ENCODE measurements around the gene MYO1E.

The MYO1E gene

DNA sequence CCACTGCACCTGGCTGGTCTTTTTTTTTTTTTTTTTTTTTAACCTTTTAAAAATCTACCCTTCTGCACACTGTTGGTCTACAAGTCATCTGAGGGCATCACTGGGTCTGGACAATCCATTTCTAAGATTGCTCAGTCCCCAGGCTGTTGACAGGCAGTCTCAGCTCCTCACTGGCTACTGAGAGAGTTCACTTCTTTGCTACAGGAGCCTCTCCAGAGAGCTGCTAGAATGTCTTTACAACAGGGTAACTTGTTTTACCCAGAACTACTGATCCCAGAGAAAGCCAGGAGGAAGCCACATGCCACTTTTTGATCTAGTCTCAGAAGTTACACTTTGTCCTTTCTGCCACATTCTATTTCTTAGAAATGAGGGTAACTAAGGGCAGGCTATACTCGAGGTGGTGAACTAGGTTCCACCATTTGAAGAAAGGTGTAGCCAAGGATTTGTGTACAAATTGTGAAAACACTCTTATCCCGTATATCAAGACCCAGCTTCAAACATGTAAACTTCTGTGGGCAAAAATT is 273.4 kb downstream of the MYO1E start:
- TF ChIP-seq JUND (IDR thresholded peaks at IDR 0.05; ENCODE audit: low read depth), result no peak
- DNase-seq (ENCODE audit: low read depth in 1 of 2, low spot score in 1 of 2), result no peak
- in situ Hi-C loops (cut with HindIII; ENCODE audit: low pct_unique_long_range_greater_than_20kb, low sequenced_read_pairs), result no loop called here

DNA sequence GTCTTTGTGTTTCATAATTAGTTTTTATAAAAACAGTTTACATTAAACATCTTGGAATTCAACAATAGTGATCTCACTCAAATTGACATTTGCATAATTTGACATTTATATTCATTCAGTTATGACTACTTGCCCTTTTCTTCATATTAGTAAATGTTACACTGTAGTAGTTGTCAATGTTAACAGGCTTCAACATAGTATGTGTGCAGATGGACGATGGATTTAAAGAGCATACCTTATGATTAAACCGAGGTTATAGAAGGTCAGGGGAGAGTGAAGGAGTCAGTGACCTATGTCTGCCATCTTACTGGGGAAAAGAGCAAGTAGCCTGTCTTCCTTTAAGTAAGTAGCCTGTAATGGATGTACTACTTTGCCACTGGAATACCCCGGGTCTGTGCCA is 276.2 kb downstream of the MYO1E start:
- in situ Hi-C loops (cut with HindIII; ENCODE audit: low pct_unique_long_range_greater_than_20kb, low sequenced_read_pairs), result no loop called here
- no peak for DNase-seq (ENCODE audit: low read depth in 1 of 2, low spot score in 1 of 2)
- no peak for TF ChIP-seq JUND (IDR thresholded peaks at IDR 0.05; ENCODE audit: low read depth)

DNA sequence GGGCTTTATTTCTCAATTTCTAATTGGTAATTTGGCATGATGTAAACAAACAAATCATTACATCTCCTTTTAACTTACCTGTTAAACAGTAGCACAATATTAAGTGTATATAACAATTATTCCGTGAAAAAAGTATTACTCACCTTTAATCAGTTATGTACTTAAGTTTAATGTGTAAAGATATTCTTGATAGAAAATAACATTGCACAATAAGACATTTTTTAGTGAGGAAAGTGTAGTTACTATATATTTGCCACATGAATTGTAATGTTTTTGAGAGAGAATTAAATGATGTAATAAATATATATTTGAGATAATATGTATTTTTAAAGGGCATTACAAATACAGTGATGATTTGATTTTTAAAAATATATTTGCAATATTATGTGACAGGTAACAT is 278.6 kb downstream of the MYO1E start:
- DNase-seq (ENCODE audit: low read depth in 1 of 2, low spot score in 1 of 2), result no peak
- no peak for TF ChIP-seq JUND (IDR thresholded peaks at IDR 0.05; ENCODE audit: low read depth)
- in situ Hi-C loops (cut with HindIII; ENCODE audit: low pct_unique_long_range_greater_than_20kb, low sequenced_read_pairs), result no loop called here

DNA sequence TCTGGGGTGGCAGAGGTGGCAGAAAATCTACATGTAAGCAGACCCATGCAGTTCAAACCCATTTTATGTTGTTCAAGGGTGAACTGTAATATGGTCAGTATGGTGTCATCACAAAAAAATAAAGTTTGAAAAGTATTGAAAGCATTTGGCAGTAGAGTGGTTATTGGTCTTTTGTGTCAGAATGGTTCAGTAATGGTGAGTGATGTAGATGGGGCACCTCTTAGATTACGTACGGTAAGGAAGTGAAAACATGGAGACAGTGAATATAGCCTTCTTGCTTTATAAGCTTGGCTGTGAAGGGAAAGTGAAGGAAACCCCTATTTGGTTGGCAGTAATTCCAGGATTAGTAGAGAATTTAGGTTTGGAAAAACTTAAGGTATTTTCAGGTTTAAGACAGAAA is 284.9 kb downstream of the MYO1E start:
- in situ Hi-C loops (cut with HindIII; ENCODE audit: low pct_unique_long_range_greater_than_20kb, low sequenced_read_pairs), result no loop called here
- no peak for DNase-seq (ENCODE audit: low read depth in 1 of 2, low spot score in 1 of 2)
- TF ChIP-seq JUND (IDR thresholded peaks at IDR 0.05; ENCODE audit: low read depth), result no peak
